RPMI7951 (cell line): ENCODE results near the gene SYT8. TPM values are rescaled to one million over a fixed set of nuclear protein-coding genes. Genes with fewer than 3 reads are reported as not detected.
"Not testable (repeated sequence)": the region's sequence is repeated elsewhere in the genome, so short reads cannot be mapped to it uniquely, and the experiment has no call there.

Source experiments
- DNase-seq: peaks from one replicate; pipeline ENCODE4 v3.0.0-alpha.2; 2012; ENCODE audit warnings: low read depth
- total RNA-seq: library from RNA; depleted of rRNA; stranded (reverse); fragments of >200 nt; shearing (Covaris generic); gene quantifications from 2 replicates; pipeline ENCODE4 v1.2.3, GENCODE V29; 2014; rRNA removed

Gene SYT8, protein sequence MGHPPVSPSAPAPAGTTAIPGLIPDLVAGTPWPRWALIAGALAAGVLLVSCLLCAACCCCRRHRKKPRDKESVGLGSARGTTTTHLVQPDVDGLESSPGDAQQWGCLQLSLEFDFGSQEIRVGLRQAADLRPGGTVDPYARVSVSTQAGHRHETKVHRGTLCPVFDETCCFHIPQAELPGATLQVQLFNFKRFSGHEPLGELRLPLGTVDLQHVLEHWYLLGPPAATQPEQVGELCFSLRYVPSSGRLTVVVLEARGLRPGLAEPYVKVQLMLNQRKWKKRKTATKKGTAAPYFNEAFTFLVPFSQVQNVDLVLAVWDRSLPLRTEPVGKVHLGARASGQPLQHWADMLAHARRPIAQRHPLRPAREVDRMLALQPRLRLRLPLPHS
- 0.20 TPM in 1 of 2 replicates, not detected in the other for total RNA-seq

DNA sequence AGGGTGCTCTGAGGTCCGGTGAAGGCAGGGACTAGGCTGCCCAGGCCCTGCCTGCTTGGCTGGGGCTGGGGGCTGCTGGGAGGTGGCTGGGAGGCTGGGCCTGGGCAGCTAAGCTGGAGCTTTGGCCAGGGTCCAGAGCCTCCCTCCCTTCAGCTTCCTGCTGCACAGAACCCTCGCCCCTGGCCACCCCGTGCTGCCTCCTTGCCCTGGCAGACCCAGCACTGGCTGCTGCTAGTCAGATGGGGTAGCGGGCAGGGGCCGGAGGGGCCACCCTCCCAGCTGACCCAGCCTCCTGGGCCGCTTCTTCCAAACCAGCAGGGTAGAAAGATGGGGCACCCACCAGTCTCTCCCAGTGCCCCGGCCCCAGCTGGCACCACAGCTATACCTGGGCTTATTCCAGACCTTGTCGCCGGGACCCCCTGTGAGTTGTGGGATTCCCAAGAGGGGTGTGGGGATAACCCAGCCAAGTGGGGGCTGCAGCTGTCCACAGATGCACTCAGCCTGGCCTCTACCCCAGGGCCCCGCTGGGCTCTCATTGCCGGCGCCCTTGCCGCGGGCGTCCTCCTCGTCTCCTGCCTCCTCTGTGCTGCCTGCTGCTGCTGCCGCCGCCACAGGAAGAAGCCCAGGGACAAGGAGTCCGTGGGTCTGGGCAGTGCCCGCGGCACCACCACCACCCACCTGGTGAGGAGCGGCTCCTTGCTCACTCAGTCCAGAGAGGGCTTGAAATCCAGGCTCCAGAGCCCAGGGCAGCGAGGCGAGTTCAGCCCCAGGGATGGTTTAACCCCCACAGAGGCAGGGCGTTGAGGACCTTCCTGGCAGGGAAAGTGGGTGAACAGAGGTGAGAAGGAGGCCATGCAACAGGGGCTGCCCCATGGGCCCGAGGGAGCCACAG is at the start of gene SYT8:
SYT8 (plus strand) TSS at position 212 of the 892 bp plus-strand sequence; CDS start at position 328, 116 bp downstream.
- DNase-seq = no peak

- DNase-seq = peak; percentile 89
Observed at GRCh38 chr11:1785749-1786413, 48.9 kb upstream of the SYT8 start.

- no peak for DNase-seq
Observed at GRCh38 chr11:1786466-1786865, 48.3 kb upstream of the SYT8 start.

DNA sequence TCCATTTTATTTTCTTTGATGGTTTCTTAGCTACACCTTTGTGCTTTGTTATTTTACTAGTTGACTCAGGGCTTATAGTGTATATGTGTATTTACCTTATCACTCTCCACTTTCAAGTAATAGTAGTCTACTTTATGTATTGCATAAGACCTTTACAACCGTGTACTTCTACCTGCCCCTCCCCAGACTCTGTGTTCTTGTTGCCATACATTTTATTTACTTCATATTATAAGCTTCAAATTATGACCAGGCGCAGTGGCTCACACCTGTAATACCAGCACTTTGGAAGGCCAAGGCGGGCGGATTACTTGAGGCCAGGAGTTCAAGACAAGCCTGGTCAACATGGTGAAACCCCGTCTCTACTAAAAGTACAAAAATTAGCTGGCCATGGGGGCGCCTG is 42.9 kb upstream of the SYT8 start:
- no peak for DNase-seq

- no peak for DNase-seq
Observed at GRCh38 chr11:1792461-1792860, 42.3 kb upstream of the SYT8 start.

DNA sequence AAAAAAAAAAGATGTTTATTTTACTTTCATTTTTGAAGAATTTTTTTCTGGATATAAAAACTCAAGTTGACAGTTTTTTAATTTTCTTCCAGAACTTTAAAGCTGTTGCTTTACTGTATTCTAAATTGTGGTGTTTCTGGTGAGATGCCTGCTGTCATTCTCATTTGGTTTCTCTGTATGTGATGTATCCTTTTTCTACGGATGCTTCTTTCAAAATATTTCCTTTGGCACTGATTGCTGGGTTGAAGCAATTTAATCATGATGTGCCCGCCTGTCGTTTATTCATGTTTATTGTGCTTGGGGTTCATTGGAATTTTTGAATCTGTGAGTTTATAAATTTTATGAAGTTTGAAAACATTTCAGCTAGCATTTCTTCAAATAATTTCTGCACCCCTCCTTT is 41.7 kb upstream of the SYT8 start:
- no peak for DNase-seq

DNA sequence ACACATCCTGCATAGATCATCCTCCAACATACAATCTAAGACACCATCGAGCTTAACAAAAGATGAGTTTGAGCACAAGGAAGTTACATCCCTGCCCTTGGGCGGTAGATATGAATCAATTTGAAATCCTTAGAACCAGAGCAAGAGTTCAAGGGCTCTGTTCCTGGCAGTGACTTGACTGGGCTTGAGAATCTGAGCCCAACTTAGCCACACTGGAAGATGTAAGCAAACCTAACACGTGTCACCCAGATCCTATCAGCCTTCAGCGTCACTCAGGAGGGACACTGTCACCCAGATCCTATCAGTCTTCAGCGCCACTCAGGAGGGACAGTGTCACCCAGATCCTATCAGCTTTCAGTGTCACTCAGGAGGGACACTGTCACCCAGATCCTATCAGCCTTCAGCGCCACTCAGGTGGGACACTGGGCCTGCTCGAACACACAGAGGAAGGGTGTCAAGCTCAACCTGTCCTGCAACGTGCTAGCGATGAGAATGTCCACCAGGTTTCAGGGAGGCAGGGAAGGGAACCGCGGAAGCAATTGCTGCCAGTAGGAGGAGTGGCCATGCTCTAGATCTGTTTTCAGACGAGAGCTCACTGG is 38.3 kb upstream of the SYT8 start:
- no peak for DNase-seq

DNA sequence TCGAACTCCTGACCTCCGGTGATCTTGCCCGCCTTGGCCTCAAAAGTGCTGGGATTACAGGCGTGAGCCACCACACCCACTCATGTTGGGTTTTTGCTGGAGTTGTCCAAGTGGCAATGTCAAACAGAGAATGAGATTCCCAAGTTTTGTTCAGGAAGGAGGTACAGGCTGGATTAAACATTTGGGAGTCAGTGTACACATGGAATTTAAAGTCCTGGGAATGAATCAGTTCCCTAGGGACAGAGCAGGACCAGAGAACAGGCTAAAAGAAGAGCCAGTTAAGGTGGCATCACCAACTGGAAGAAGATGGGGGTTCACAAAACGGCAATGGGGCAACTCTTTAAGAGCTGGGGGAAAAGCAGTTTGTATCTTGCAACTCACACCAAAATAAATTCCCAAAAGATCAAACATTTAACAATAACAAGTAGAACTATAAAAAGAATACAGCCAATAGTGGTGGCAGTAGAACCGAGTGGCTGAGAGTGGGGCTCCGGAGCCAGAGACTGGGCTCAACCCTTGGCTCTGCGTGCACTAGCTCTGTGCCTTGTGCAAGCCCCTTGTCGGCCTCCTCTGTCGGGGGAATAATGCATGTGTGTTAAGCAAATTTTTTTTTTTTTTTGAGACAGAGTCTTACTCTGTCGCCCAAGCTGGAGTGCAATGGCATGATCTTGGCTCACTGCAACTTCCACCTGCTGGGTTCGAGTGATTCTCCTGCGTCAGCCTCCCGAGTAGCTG is 37.2 kb upstream of the SYT8 start:
- no peak for DNase-seq

GRCh38 chr11:1803246-1803645 is 31.5 kb upstream of the SYT8 start:
- no peak for DNase-seq

DNA sequence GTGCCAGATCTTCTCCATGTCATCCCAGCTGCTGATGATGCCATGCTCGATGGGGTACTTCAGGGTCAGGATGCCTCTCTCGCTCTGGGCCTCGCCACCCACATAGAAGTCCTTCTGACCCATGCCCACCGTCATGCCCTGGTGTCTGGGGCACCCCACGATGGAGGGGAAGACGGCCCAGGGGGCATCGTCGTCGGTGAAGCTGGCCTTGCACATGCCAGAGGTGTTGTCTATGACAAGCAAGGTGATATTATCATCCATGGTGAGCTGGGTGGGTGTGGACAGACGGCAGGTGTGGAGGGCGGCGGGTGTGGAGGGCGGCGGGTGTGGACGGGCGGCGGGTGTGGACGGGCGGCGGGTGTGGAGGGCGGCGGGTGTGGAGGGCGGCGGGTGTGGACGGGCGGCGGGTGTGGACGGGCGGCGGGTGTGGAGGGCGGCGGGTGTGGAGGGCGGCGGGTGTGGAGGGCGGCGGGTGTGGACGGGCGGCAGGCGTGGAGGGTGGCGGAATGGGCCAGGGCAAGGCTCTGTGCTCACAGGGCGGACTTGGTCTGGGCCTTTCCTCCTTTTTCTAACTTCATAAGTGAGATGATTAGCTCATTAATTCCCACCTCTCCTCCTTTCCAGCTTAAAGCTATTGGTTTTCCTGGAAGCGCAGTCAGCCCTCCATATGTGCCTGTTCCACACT is 30.8 kb upstream of the SYT8 start:
- not testable (repeated sequence) for DNase-seq

- no peak for DNase-seq
Observed at GRCh38 chr11:1805525-1805924, 29.3 kb upstream of the SYT8 start.

DNA sequence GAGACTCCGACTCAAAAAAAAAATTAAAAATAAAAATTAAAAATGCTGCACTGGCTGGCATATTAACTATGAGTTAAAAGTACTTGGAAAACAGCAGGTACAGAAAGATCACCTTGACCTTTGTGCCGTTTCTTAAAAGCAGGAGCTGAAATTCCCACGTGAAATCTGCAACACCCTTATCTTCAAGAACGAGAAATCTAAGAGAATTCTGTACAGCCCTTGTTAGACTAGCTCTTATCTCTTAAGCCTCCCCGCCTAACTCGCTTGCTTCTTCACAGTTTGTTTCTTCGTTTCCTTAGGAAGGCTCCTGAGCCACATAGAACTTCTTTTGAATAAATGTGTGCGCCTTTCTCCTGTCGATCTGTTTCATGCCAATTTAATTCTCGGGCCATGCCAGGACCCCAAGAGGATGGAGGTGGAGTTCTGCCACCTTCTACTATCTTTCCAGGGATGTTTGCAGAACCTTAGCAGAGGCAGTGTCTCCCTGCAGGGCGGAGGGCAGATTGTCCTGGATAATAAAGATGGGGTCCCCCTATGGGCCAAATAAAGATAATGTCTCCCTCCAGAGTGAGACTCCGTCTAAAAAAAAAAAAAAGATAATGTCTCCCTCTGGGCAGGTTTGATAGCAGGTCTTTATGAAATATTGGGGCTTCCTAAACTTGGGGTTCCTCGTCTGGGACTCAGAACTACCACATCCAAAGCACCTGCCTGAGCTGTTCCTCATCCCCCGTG is 27.4 kb upstream of the SYT8 start:
- no peak for DNase-seq

GRCh38 chr11:1810761-1811160 is 24.0 kb upstream of the SYT8 start:
- DNase-seq = peak; percentile 21

DNA sequence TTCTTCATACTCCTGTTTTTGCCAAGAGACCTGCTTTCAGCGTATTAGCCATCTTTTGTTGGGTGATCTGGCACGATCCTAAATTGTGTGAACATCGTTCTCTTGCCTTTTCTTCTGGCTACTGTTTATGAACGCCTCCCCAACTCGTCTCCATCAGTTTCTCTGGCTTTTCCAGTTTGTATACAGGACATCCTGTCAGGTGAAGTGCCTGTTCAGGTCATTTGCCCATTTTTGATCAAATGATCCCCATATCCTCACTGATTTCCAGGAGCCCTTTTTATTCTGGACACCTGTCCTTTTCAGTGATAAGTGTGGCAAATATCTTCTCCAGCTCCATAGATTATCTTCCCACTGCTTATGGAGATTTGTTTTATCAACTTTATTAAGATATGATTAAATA is 22.5 kb upstream of the SYT8 start:
- no peak for DNase-seq

DNA sequence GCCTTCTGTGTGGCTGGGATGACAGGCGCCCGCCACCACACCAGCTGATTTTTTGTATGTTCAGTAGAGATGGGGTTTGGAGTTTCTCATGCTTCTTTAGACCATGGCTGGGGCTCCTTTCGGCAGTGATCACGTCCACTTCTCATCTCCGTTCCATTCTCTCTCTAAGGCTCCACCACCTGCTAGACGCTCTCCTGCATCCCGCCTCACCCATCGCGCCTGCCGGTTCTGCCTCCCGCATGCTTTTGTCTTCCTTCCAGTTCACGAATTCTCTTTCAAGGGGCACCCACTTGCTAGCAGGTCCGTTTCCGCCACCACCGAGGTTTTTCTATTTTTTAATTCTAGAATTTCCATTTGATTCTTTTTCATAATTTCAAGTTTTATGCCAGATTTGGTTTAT is 22.0 kb upstream of the SYT8 start:
- no peak for DNase-seq

- DNase-seq = not testable (repeated sequence)
Observed at GRCh38 chr11:1813356-1813755, 21.4 kb upstream of the SYT8 start.

GRCh38 chr11:1814691-1815090 is 20.1 kb upstream of the SYT8 start:
- DNase-seq = no peak

- DNase-seq = no peak
Observed at GRCh38 chr11:1815311-1815710, 19.5 kb upstream of the SYT8 start.

GRCh38 chr11:1815751-1816150 is 19.0 kb upstream of the SYT8 start:
- no peak for DNase-seq

- DNase-seq = no peak
Observed at GRCh38 chr11:1817000-1817399, 17.8 kb upstream of the SYT8 start.
